ENCODE measurements around the gene PCSK9. TPM values are rescaled to one million over a fixed set of nuclear protein-coding genes. Genes with fewer than 3 reads are reported as not detected.
"Not testable (repeated sequence)": the region's sequence is repeated elsewhere in the genome, so short reads cannot be mapped to it uniquely, and the experiment has no call there.

PCSK9 gene
- total RNA-seq, 2 experiments from 2014 or later = not detected

- intact Hi-C loops (cut with micrococcal nuclease) = no loop called here
- H3K27ac Mint-ChIP-seq = no peak overlapping the region
- POLR2A ChIA-PET = no interaction called here
- H3K4me1 Mint-ChIP-seq (ENCODE audit: low read depth) = no peaks in the 10 kb centered on the region
- H3K27me3 Mint-ChIP-seq = peaks cover 4% of the 10 kb centered on the region
- no peaks in the 10 kb centered on the region for H3K9me3 Mint-ChIP-seq
- H3K36me3 Mint-ChIP-seq = no peaks in the 10 kb centered on the region
- no peak for DNase-seq
- CTCF ChIA-PET = interaction anchor here (1.7 to 3.0 kb wide), 2 partner anchors 10 to 17 kb away, joined by 7 to 12 read pairs; no protein-coding TSS in a partner anchor
- H3K4me3 Mint-ChIP-seq = no peak overlapping the region
Observed at GRCh38 chr1:55012661-55013060, 26.7 kb upstream of the PCSK9 start.

GRCh38 chr1:55015123-55015522 is 24.2 kb upstream of the PCSK9 start:
- CTCF ChIA-PET = interaction anchor here (1.1 to 3.0 kb wide), 3 partner anchors 19 to 70 kb away, joined by 3 to 12 read pairs (median 8); no protein-coding TSS in a partner anchor
- intact Hi-C loops (cut with micrococcal nuclease) = no loop called here
- DNase-seq = no peak
- H3K36me3 Mint-ChIP-seq = no peaks in the 10 kb centered on the region
- H3K27me3 Mint-ChIP-seq = peaks cover 8% of the 10 kb centered on the region
- POLR2A ChIA-PET = no interaction called here
- no peak overlapping the region for H3K27ac Mint-ChIP-seq
- H3K4me3 Mint-ChIP-seq = no peak overlapping the region
- no peaks in the 10 kb centered on the region for H3K4me1 Mint-ChIP-seq (ENCODE audit: low read depth)
- no peaks in the 10 kb centered on the region for H3K9me3 Mint-ChIP-seq

- Mint-ChIP-seq H3K27ac (no peak overlapping the region), H3K36me3 (no peaks in the 10 kb centered on the region), H3K9me3 (no peaks in the 10 kb centered on the region), H3K4me3 (no peak overlapping the region), H3K4me1 (ENCODE audit: low read depth) (no peaks in the 10 kb centered on the region), H3K27me3 (peaks cover 12% of the 10 kb centered on the region)
- ChIA-PET POLR2A (no interaction called here), CTCF (interaction anchor here (0.9 to 3.0 kb wide), 5 partner anchors 20 to 71 kb away, joined by 3 to 12 read pairs (median 5); partner anchors contain the start of gene PCSK9)
- no peak for DNase-seq
- intact Hi-C loops (cut with micrococcal nuclease) = no loop called here
Observed at GRCh38 chr1:55015731-55016620, 23.4 kb upstream of the PCSK9 start.

GRCh38 chr1:55018395-55018794 is 21.0 kb upstream of the PCSK9 start:
- ChIA-PET POLR2A (no interaction called here), CTCF (interaction anchor here (1.2 to 1.3 kb wide), 2 partner anchors 33 to 68 kb away, joined by 3 to 4 read pairs; no protein-coding TSS in a partner anchor)
- H3K27ac Mint-ChIP-seq = no peak overlapping the region
- intact Hi-C loops (cut with micrococcal nuclease) = no loop called here
- peaks cover 15% of the 10 kb centered on the region for H3K27me3 Mint-ChIP-seq
- DNase-seq = no peak
- no peaks in the 10 kb centered on the region for H3K36me3 Mint-ChIP-seq
- no peaks in the 10 kb centered on the region for H3K9me3 Mint-ChIP-seq
- no peaks in the 10 kb centered on the region for H3K4me1 Mint-ChIP-seq (ENCODE audit: low read depth)
- no peak overlapping the region for H3K4me3 Mint-ChIP-seq

- Mint-ChIP-seq H3K27ac (no peak overlapping the region), H3K27me3 (peaks cover 11% of the 10 kb centered on the region), H3K4me3 (no peak overlapping the region), H3K4me1 (ENCODE audit: low read depth) (peaks cover 3% of the 10 kb centered on the region), H3K9me3 (no peaks in the 10 kb centered on the region), H3K36me3 (no peaks in the 10 kb centered on the region)
- ChIA-PET POLR2A (no interaction called here), CTCF (interaction anchor here (0.5 to 4.3 kb wide), 33 partner anchors 9 to 230 kb away, joined by 3 to 152 read pairs (median 3); partner anchors contain the start of genes BSND and DHCR24)
- DNase-seq = peak; percentile 80
- intact Hi-C loops (cut with micrococcal nuclease) = loop anchor here (1.0 kb wide), 2 partner anchors 72 to 77 kb away; no protein-coding TSS in a partner anchor
Observed at GRCh38 chr1:55021942-55022546, 17.3 kb upstream of the PCSK9 start.

GRCh38 chr1:55024163-55024562 is 15.2 kb upstream of the PCSK9 start:
- DNase-seq; H3K4me3 Mint-ChIP-seq; H3K27me3 Mint-ChIP-seq; H3K9me3 Mint-ChIP-seq; H3K36me3 Mint-ChIP-seq; H3K27ac Mint-ChIP-seq; CTCF ChIA-PET; POLR2A ChIA-PET; intact Hi-C loops (cut with micrococcal nuclease); H3K4me1 Mint-ChIP-seq (ENCODE audit: low read depth): not testable (repeated sequence)

GRCh38 chr1:55026682-55027081 is 12.7 kb upstream of the PCSK9 start:
- POLR2A ChIA-PET; CTCF ChIA-PET; H3K4me1 Mint-ChIP-seq (ENCODE audit: low read depth); intact Hi-C loops (cut with micrococcal nuclease); H3K27me3 Mint-ChIP-seq; H3K36me3 Mint-ChIP-seq; DNase-seq; H3K9me3 Mint-ChIP-seq; H3K27ac Mint-ChIP-seq; H3K4me3 Mint-ChIP-seq: not testable (repeated sequence)

- POLR2A ChIA-PET; H3K4me3 Mint-ChIP-seq; H3K9me3 Mint-ChIP-seq; H3K27me3 Mint-ChIP-seq; H3K36me3 Mint-ChIP-seq; intact Hi-C loops (cut with micrococcal nuclease); H3K27ac Mint-ChIP-seq; CTCF ChIA-PET; DNase-seq; H3K4me1 Mint-ChIP-seq (ENCODE audit: low read depth): not testable (repeated sequence)
Observed at GRCh38 chr1:55031098-55031497, 8.2 kb upstream of the PCSK9 start.

- CTCF ChIA-PET = interaction anchor here (2.2 kb wide), 1 partner anchor 11 kb away, joined by 10 read pairs; no protein-coding TSS in a partner anchor
- Mint-ChIP-seq H3K27ac (no peak overlapping the region), H3K4me3 (no peak overlapping the region), H3K9me3 (no peaks in the 10 kb centered on the region), H3K36me3 (no peaks in the 10 kb centered on the region), H3K27me3 (peaks cover 19% of the 10 kb centered on the region), H3K4me1 (ENCODE audit: low read depth) (no peaks in the 10 kb centered on the region)
- POLR2A ChIA-PET = no interaction called here
- no peak for DNase-seq
- intact Hi-C loops (cut with micrococcal nuclease) = no loop called here
Observed at GRCh38 chr1:55033265-55033614, 6.1 kb upstream of the PCSK9 start.

GRCh38 chr1:55034476-55035133 is 4.7 kb upstream of the PCSK9 start:
- Mint-ChIP-seq H3K4me1 (ENCODE audit: low read depth) (no peaks in the 10 kb centered on the region), H3K9me3 (no peaks in the 10 kb centered on the region), H3K4me3 (no peak overlapping the region), H3K36me3 (no peaks in the 10 kb centered on the region), H3K27me3 (peaks cover 31% of the 10 kb centered on the region), H3K27ac (no peak overlapping the region)
- CTCF ChIA-PET = interaction anchor here (0.9 to 1.2 kb wide), 2 partner anchors 13 to 84 kb away, joined by 3 to 4 read pairs; no protein-coding TSS in a partner anchor
- intact Hi-C loops (cut with micrococcal nuclease) = no loop called here
- DNase-seq = no peak
- POLR2A ChIA-PET = no interaction called here

- CTCF ChIA-PET = interaction anchor here (1.2 kb wide), 1 partner anchor 14 kb away, joined by 4 read pairs; no protein-coding TSS in a partner anchor
- Mint-ChIP-seq H3K27me3 (peaks cover 39% of the 10 kb centered on the region), H3K9me3 (no peaks in the 10 kb centered on the region), H3K4me3 (no peak overlapping the region), H3K4me1 (ENCODE audit: low read depth) (peaks cover 3% of the 10 kb centered on the region), H3K36me3 (no peaks in the 10 kb centered on the region), H3K27ac (no peak overlapping the region)
- intact Hi-C loops (cut with micrococcal nuclease) = no loop called here
- no peak for DNase-seq
- POLR2A ChIA-PET = no interaction called here
Observed at GRCh38 chr1:55035904-55036303, 3.4 kb upstream of the PCSK9 start.
